Thyroid gland (tissue), 4 donors: ENCODE results near the gene ANAPC2. TPM values are rescaled to one million over a fixed set of nuclear protein-coding genes. Genes with fewer than 3 reads are reported as not detected.

Experiments
- DNase-seq, 2 donors: peaks; one replicate each; pipeline ENCODE4 v3.0.0-alpha.2; 2019
- H3K27ac ChIP-seq, 3 donors: fragments of 200-600 bp; sonication (generic); 1 replicate in 2 of 3; 2 replicates in 1 of 3; pipeline ENCODE4 v1.5.1; 2016 to 2019; ENCODE audit warnings: mild to moderate bottlenecking in 1 of 3, moderate library complexity in 1 of 3
- H3K27me3 ChIP-seq: fragments of 200-600 bp; sonication (generic); one replicate; pipeline ENCODE4 v1.5.1; 2019
- H3K36me3 ChIP-seq, 2 donors: fragments of 200-600 bp; sonication (generic); one replicate each; pipeline ENCODE4 v1.5.1; 2016 to 2019
- H3K4me1 ChIP-seq, 2 donors: fragments of 200-600 bp; sonication (generic); one replicate each; pipeline ENCODE4 v1.5.1; 2017 to 2019
- H3K4me3 ChIP-seq, 3 donors: fragments of 200-600 bp; sonication (generic); replicated peaks in 1 of 3; 1 replicate in 2 of 3; 2 replicates in 1 of 3; pipeline ENCODE4 v1.5.1; 2016; ENCODE audit warnings: mild to moderate bottlenecking in 1 of 3
- H3K9me3 ChIP-seq: fragments of 200-600 bp; sonication (generic); one replicate; pipeline ENCODE4 v1.5.1; 2017
- CTCF ChIP-seq, 6 experiments: fragments of 200-600 bp in 3 of 6; fragments of 450-650 bp in 3 of 6; sonication (generic) in 3 of 6; IDR thresholded peaks; one replicate each; pipeline ENCODE4 v1.5.1; 2016 to 2019; ENCODE audit warnings: antibody characterized with exemption in 6 of 6, mild to moderate bottlenecking in 2 of 6, inconsistent platforms in 1 of 6, moderate library complexity in 1 of 6
- POLR2A ChIP-seq, 2 donors: fragments of 450-650 bp; IDR thresholded peaks; one replicate each; pipeline ENCODE4 v1.6.1; 2017; ENCODE audit warnings: antibody characterized with exemption in 2 of 2, mild to moderate bottlenecking in 2 of 2, moderate library complexity in 1 of 2
- WGBS, 2 donors: methylation state at CpG; one replicate each; pipeline ENCODE4 v1.1.5; 2017; 5-methylcytosine and 5-hydroxymethylcytosine counted together
- intact Hi-C: fragments of 100-400 bp; cut with DNase I; formaldehyde crosslinking; loops from one replicate; pipeline ENCODE4 v1.15.1; 2023
- total RNA-seq, 4 donors: library from RNA; depleted of rRNA; stranded (reverse); fragments of >200 nt; gene quantifications; one replicate each; pipeline ENCODE4 v1.2.3, GENCODE V29; 2016

The ANAPC2 gene
- total RNA-seq, 4 donors from 2014 or later: 25.6 to 34.1 (median 31.8) TPM

GRCh38 chr9:137190315-137190856 lies 2.0 kb upstream of the ANAPC2 start:
- no peak for DNase-seq
- Histone ChIP-seq H3K4me1 (peaks cover 29 to 33% of the 10 kb centered on the region in 2 donors), H3K9me3 (no peaks in the 10 kb centered on the region), H3K27ac (peak overlapping the region in 1 of 3 donors; percentile 88), H3K27me3 (no peaks in the 10 kb centered on the region), H3K36me3 (peaks cover 10 to 11% of the 10 kb centered on the region in 2 donors), H3K4me3 (no peak overlapping the region)
- intact Hi-C loops: no loop called here
- no peak for TF ChIP-seq CTCF (IDR thresholded peaks at IDR 0.05)
- no peak for TF ChIP-seq POLR2A (IDR thresholded peaks at IDR 0.05)
- WGBS, 2 donors: 73 to 82% methylated on average over 6 to 8 of the region's 9 CpGs

- peaks cover 10 to 17% of the 10 kb centered on the region in 2 donors for H3K36me3 ChIP-seq
- H3K9me3 ChIP-seq: no peaks in the 10 kb centered on the region
- H3K4me1 ChIP-seq: peaks cover 29 to 33% of the 10 kb centered on the region in 2 donors
- intact Hi-C loops: loop anchor here (5.0 kb wide), 1 partner anchor 38 kb away; the partner anchor contains the start of genes CYSRT1 and RNF224
- peak overlapping the region; percentile 29 to 90 (median 86) for H3K4me3 ChIP-seq
- peak overlapping the region; percentile 70 to 88 (median 86) for H3K27ac ChIP-seq
- no peak for DNase-seq
- WGBS, 2 donors: 37 to 52% methylated on average over 13 to 15 of the region's 23 CpGs
- H3K27me3 ChIP-seq: no peaks in the 10 kb centered on the region
- TF ChIP-seq POLR2A (IDR thresholded peaks at IDR 0.05) (no peak), CTCF (IDR thresholded peaks at IDR 0.05) (no peak)
These were observed 1.2 kb upstream of the ANAPC2 start for GRCh38 chr9:137189297-137190295.

GRCh38 chr9:137188086-137188489 lies 272 bp downstream of the ANAPC2 start:
- H3K27me3 ChIP-seq: no peaks in the 10 kb centered on the region
- TF ChIP-seq POLR2A (IDR thresholded peaks at IDR 0.05) (no peak), CTCF (IDR thresholded peaks at IDR 0.05) (no peak)
- H3K36me3 ChIP-seq: peaks cover 21 to 32% of the 10 kb centered on the region in 2 donors
- WGBS, 2 donors: 1% methylated on average over 24 to 28 of the region's 31 CpGs
- DNase-seq: no peak
- H3K4me1 ChIP-seq: peaks cover 29 to 30% of the 10 kb centered on the region in 2 donors
- H3K9me3 ChIP-seq: no peaks in the 10 kb centered on the region
- H3K4me3 ChIP-seq: peak overlapping the region; percentile 70 to 90 (median 86)
- H3K27ac ChIP-seq: peak overlapping the region; percentile 70 to 88 (median 86)
- intact Hi-C loops: loop anchor here (5.0 kb wide), 1 partner anchor 39 kb away; the partner anchor contains the start of genes CYSRT1 and RNF224

- no peaks in the 10 kb centered on the region for H3K9me3 ChIP-seq
- peaks cover 29 to 30% of the 10 kb centered on the region in 2 donors for H3K4me1 ChIP-seq
- peaks cover 27 to 39% of the 10 kb centered on the region in 2 donors for H3K36me3 ChIP-seq
- TF ChIP-seq POLR2A (IDR thresholded peaks at IDR 0.05) (no peak), CTCF (IDR thresholded peaks at IDR 0.05) (no peak)
- no peak overlapping the region for H3K27ac ChIP-seq
- H3K4me3 ChIP-seq: peak overlapping the region in 2 of 3 donors; percentile 70 to 90
- DNase-seq: no peak
- no peaks in the 10 kb centered on the region for H3K27me3 ChIP-seq
- WGBS, 2 donors: 77 to 85% methylated on average over 4 to 7 of the region's 15 CpGs
- intact Hi-C loops: loop anchor here (5.0 kb wide), 1 partner anchor 40 kb away; the partner anchor contains the start of genes CYSRT1 and RNF224
These were observed 974 bp downstream of the ANAPC2 start for GRCh38 chr9:137187386-137187785.
